A549 (cell line): ENCODE results near the gene ATG3. TPM values are rescaled to one million over a fixed set of nuclear protein-coding genes. Genes with fewer than 3 reads are reported as not detected.

ENCODE experiments used
- polyA plus RNA-seq, 4 experiments: library from polyadenylated mRNA; depleted of rRNA in 3 of 4; stranded (reverse); fragments of >200 nt; fragmentation: RNase III in 1 of 4; extraction: RNeasy Plus Mini Kit Qiagen cat#74134 plus additional on column Dnase treatment in 1 of 4; gene quantifications; 2 replicates in 3 of 4; 3 replicates in 1 of 4; pipeline ENCODE4 v1.2.3, GENCODE V29; 2011 to 2017

ATG3 gene
- polyA plus RNA-seq, 2 of the 4 experiments (the other 2 are of a cell fraction), result 50.2 to 74.5 TPM

Other genes with a start within 250 kb of the ATG3 start
- gene CD200, start 228.8 kb downstream of the ATG3 start, polyA plus RNA-seq (2011; rRNA removed), result not detected in 2 replicates
- gene CD200, start 228.8 kb downstream of the ATG3 start, polyA plus RNA-seq (2017; fragmentation: RNase III; extraction: RNeasy Plus Mini Kit Qiagen cat#74134 plus additional on column Dnase treatment), result not detected in 3 replicates
- gene BTLA, start 62.5 kb downstream of the ATG3 start, polyA plus RNA-seq (2011; rRNA removed), result 0.03 TPM in 1 of 2 replicates, not detected in the other
- gene BTLA, start 62.5 kb downstream of the ATG3 start, polyA plus RNA-seq (2017; fragmentation: RNase III; extraction: RNeasy Plus Mini Kit Qiagen cat#74134 plus additional on column Dnase treatment), result 0.09 TPM in 1 of 3 replicates, not detected in the others
- 53.4 and 64.7 TPM in 2 replicates for gene SLC35A5, start 83 bp upstream of the ATG3 start, polyA plus RNA-seq (2011; rRNA removed)
- gene SLC35A5, start 83 bp upstream of the ATG3 start, polyA plus RNA-seq (2017; fragmentation: RNase III; extraction: RNeasy Plus Mini Kit Qiagen cat#74134 plus additional on column Dnase treatment), result 18.7 to 21.0 TPM (median 19.0 TPM) in 3 replicates
- 54.1 and 79.1 TPM in 2 replicates for gene CCDC80, start 79.2 kb upstream of the ATG3 start, polyA plus RNA-seq (2011; rRNA removed)
- 111 to 168 TPM (median 148 TPM) in 3 replicates for gene CCDC80, start 79.2 kb upstream of the ATG3 start, polyA plus RNA-seq (2017; fragmentation: RNase III; extraction: RNeasy Plus Mini Kit Qiagen cat#74134 plus additional on column Dnase treatment)